GM12892 (cell line): ENCODE data around the gene NDRG4.

Experiments used
- POLR2A ChIP-seq: IDR thresholded peaks from 2 replicates; pipeline ENCODE4 v1.6.1; 2011; ENCODE audit warnings: low read depth, low read length, control low read depth
- POLR2AphosphoS5 ChIP-seq: IDR thresholded peaks from 2 replicates; pipeline ENCODE4 v1.6.1; 2011; ENCODE audit warnings: low read depth, low read length, control low read depth
- TAF1 ChIP-seq: IDR thresholded peaks from 2 replicates; pipeline ENCODE4 v1.6.1; 2011; ENCODE audit warnings: low read depth, mild to moderate bottlenecking, control low read depth, low read length, borderline replicate concordance

DNA sequence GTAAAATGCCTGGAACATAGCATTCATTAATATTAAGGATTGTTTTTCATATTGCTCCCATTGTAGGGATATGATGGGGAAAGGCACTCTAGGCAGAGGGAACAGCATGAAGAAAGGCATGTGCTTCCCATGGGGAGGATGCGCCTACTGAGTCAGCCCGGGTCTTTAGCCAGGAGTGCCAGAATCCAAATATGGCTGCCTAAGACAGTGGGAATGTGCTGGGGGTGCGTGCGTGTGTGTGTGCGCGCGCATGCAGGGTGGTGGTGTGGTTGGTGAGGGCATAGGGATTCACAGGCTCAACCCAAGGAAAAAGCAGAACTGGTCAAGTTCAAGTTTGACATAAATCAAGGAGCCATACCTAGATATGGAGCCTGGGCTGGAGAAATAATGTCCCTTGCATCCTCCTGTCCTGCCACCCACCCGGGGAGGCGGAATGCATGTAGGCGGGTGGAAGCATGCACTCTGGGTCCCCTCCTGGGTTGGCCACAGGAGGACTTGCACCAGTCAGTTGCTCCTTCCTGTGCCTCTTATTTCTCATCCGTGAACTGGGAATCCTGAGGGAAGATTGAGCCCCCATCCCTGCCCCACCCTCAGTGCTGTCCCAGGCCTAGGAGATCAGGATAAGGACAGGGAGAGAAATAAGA is 18.6 kb upstream of the NDRG4 start:
- TF ChIP-seq POLR2A (no peak), POLR2AphosphoS5 (no peak), TAF1 (no peak)
